GM10248 (cell line): Measurements from ENCODE around the gene KRT9.

Experiments
- CTCF ChIA-PET: fragments of 300-600 bp; sonication (Branson Sonifier 250); formaldehyde crosslinking; extraction: SDS; loops from one replicate; lab custom pipeline; 2021; ENCODE audit warnings: antibody characterized with exemption; lab: Yijun Ruan, JAX
- POLR2A ChIA-PET: fragments of 350-650 bp; sonication (Branson Sonifier 250); formaldehyde crosslinking; extraction: SDS; loops from one replicate; lab custom pipeline; 2020; ENCODE audit warnings: antibody characterized with exemption; lab: Yijun Ruan, JAX
- DNase-seq: peaks from one replicate; pipeline ENCODE4 v3.0.0; 2012; ENCODE audit errors: extremely low spot score
- CTCF ChIP-seq: IDR thresholded peaks from 2 replicates; pipeline ENCODE4 v1.5.1; 2012; ENCODE audit warnings: mild to moderate bottlenecking, low read depth; ENCODE audit errors: extremely low read depth, missing control alignments, control extremely low read depth

KRT9 gene

GRCh38 chr17:41516830-41517283, 55.0 kb downstream of the KRT9 start:
- DNase-seq = no peak
- no peak for TF ChIP-seq CTCF
- ChIA-PET CTCF (interaction anchor here (1.1 to 1.8 kb wide), 2 partner anchors 32 to 132 kb away, joined by 3 to 7 read pairs; no protein-coding TSS in a partner anchor), POLR2A (no interaction called here)

GRCh38 chr17:41516147-41516829, 55.6 kb downstream of the KRT9 start:
- DNase-seq = no peak
- ChIA-PET CTCF (interaction anchor here (0.6 to 1.8 kb wide), 3 partner anchors 32 to 145 kb away, joined by 3 to 7 read pairs (median 3); no protein-coding TSS in a partner anchor), POLR2A (no interaction called here)
- TF ChIP-seq CTCF = no peak
